HG02759 (cell line): ENCODE data around the gene AK2.
"Not testable (repeated sequence)": the region's sequence is repeated elsewhere in the genome, so short reads cannot be mapped to it uniquely, and the experiment has no call there.

Experiments used
- ATAC-seq: cut with Tn5 transposase; IDR thresholded peaks from one replicate; pipeline ENCODE4 v1.9.1; 2021; ENCODE audit warnings: mild to moderate bottlenecking, moderate library complexity; ENCODE audit not compliant: unreplicated experiment

AK2 gene

DNA sequence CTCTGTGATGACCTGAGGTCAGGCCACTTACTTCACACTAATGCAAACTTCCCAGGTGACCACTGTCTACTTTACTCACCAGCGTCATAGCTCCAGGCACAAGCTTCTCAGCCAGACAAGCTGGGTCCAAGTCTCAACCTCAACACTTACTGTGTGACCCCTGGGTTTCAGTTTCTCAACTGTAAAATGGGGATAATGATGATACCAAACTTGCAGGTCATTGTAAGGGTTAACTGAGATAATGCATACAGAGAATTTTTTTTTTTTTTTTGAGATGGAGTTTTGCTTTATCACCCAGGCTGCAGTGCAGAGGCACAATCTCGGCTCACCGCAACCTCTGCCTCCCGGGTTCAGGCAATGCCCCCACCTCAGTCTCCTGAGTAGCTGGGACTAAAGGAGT is 34.7 kb downstream of the AK2 start:
- no peak for ATAC-seq

- no peak for ATAC-seq
These were observed 35.4 kb downstream of the AK2 start for GRCh38 chr1:33001282-33001681.

DNA sequence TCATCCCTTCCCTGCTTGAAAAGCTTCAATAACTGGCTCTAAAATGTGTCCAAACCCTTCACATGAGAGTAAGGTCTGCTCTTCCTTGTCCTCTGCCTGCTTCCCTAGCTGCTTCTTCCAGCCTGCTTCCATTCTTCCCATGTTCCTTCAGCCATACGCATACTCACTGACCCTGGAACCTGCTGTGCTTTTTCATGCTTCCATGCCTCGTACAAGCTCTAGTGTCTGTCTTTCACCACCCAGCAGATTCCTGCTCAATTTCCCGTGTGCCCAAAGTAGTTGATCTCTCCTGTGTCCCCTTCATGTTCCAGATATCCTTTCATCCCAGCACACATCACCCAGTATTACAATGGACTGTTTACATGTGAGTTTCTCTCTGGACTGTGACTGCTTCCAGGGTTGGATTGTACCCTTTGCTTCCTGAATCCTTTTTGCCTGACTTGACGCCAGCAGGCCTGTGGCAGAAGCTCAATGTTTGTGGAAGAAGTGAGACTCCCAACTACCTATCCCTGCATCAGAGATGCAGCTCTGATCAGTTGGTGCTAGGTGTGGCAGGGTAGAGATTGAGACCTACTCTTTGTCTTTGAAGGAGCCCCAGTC is 36.2 kb downstream of the AK2 start:
- no peak for ATAC-seq

DNA sequence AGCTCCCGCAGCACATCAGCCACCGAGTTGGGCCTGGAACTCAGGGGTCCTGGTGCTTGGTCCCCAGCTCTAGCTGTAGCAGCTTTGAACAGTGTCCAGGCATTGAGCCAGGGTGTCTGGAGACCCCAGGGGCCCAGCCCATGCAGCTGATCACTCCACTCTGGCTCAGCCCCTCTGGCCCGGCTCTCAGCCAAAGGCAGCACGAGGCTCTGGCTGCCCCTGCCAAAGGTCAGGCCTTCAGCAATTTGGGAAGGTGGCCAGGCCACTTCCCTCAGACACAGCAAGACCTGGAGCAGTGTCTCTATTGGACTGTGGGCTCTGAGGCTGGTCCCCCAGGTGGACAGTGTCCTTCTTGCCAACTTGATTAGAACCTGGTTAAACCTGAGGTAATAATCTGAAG is 37.7 kb downstream of the AK2 start:
- no peak for ATAC-seq

GRCh38 chr1:32998064-32998463 is 38.6 kb downstream of the AK2 start:
- no peak for ATAC-seq

DNA sequence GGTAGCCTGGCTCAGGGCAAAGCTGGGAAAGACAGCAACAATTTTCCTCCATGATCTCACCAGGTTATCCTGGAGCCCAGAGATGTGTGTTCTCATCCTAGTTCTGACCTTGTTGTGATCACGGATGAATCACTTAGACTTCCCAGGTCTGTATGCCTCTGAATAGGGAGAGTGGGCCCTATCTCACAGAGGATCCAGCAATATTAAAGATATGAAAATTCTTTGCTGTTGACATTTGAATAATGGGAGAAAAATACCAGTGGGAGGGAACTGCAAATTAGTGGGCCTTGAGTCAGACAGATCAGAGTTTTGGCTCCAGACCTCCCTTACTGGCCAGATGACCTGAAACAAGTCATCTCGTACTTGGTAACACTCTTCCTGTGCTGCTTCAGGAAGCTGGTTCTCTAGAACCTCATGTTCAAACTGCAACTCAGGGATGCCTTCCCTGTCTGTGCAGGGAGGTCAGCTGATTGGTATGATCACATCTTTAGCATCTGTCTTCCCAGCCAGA is 39.2 kb downstream of the AK2 start:
- ATAC-seq = no peak

- ATAC-seq = not testable (repeated sequence)
These were observed 43.4 kb downstream of the AK2 start for GRCh38 chr1:32993324-32993636.

DNA sequence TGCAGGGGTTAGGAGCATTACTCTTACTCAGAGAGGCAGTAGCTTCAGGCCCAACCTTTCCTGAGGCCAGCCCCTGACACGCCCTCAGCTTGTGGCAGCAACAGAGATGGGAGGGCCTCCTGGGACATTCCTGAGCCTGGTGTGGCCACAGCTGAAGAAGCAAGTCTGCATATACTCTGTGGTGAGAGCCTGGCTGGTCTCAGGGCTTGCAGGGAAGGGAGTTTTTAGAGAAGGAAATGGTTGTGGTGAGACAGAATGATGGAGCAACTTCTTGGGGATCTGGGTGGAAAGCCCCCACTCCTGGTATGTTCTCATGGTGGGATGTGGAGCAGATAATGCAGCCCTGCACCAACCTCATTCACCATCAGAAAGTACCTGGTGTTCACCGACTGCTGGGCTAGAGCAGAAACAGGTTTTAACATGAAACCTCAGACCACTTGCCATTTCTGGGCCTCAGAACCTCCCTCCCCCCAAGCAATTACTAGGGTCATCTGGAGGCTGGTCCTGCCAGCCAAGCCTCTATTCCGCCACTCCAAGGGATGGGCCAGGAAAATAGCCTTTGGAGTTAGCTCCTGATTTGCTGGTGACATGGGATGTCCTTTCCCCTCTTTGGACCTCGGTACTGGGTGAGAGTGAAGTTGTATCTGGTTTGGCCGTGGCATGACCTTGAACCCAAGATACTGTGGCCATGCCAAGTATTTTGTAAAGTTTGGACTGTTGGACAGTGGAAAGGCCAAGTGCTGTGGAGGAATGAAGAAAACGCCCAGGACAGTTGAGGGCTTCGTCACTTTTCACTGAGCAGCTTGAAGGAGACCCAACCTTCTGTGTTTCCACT is 44.0 kb downstream of the AK2 start:
- peak; percentile 91 for ATAC-seq

GRCh38 chr1:32991819-32992488 is 44.7 kb downstream of the AK2 start:
- ATAC-seq = peak; percentile 22

DNA sequence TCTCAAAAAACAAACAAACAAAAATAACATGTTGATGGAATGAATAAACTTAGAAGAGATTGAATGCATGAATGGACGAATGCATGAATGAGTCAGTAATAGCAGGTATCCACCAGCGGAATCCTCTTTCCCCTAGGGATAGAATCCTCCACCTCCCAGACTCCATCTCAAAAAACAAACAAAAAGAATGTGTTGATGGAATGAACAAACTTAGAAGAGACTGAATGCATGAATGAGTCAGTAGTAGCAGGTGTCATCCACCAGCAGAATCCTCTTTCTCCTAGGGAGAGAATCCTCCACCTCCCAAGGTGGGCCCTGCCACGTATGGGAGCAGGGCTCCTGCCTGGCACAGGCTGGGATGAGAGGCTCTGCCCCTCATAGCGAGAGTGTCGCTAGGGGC is 45.3 kb downstream of the AK2 start:
- ATAC-seq = no peak

GRCh38 chr1:32990887-32991286 is 45.8 kb downstream of the AK2 start:
- no peak for ATAC-seq

DNA sequence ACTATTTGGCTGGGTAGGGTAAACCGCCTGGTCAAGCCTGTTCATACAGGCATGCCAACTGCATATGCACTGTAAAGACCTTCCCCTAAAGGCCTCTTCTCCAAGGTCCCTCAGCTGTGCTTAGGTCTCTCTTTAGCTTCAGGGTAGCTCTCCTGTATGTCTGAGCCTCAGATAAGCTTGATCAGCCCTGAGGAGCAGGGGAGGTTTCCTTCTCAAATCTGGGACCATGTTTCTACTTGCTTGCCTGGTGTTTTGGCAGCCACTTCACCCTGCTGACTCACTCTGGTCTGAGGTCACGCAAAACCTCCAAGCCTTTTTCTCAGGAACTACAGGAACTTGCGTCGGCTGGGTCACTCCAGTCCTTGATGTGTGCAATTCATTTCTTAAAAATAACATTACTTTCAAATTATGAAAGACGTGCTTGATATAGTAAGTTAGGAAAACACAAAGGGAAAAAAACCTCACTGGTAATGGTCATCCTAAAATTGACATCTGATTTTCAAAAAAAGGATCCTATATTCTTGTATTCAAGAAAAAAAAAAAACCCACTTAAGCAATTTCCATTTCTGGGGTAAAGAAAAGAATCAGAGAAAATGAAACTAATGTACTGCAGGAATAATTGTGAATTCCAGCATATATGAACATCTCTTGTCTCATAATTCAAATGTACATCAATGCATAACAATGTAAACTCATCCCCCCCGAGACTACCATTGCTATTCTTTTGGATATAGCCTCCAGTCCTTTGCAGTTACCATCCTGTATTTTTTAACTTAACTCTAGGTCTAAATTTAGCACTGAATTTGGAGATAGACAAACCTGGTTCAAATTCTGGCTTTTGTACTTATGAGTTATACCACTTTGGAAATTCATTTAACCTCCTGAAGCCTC is 47.3 kb downstream of the AK2 start:
- no peak for ATAC-seq

DNA sequence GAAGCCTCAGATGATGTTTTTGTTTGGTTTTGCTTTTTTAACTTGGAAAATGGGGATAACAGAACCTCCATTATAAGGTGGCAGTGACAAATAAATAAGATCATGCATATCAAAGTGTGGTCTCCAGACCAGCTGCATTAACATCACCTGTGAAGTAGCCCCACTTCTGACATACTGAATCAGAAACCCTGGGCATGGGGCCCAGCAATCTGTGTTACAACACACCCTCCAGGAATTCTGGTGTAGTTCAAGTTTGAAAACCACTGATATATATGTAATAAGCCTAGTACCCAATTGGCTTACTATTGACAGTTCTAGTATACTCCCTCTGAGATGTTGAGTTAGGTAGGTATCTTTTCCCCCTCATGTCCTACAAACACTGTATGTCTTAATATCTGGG is 48.0 kb downstream of the AK2 start:
- no peak for ATAC-seq

- ATAC-seq = no peak
These were observed 51.5 kb downstream of the AK2 start for GRCh38 chr1:32985226-32985625.

- no peak for ATAC-seq
These were observed 52.1 kb downstream of the AK2 start for GRCh38 chr1:32984455-32985171.

DNA sequence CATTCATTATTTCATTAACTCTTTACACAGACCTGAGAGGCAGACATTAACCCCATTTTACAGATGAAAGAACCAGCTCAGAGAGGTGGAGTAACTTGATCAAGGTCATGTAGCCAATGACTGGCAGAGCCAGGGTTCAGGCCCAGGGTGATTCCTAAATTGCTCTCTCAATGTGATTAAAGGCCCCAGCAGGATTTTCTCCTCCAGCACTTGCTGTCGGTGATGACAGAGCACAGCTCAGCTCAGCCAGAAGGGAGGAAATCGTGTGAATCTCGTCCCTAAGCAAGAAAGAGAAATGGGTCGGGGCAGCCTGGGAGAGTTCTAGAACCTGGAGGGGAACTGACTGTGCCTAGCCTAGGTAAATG is 52.6 kb downstream of the AK2 start:
- no peak for ATAC-seq

DNA sequence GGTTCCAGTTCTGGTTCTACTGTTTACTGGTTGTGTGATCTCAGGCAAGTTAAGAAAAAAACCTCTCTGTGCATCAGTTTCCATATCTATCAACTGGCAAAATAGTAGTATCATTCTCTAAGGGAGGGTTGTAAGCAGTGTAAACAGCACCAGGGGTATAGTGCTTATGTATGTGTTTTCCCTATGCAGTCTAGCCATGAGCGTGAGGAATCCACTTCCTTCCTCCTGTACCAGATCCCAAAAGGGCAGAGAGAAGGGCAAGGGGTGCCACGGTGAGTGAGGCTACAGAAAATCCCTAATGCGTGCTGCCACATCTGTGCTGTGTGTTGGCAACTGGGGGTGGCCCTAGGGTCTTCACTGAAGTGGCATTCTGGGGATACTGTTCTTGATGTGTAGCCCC is 53.7 kb downstream of the AK2 start:
- no peak for ATAC-seq

- ATAC-seq = peak; percentile 86
These were observed 55.4 kb downstream of the AK2 start for GRCh38 chr1:32981003-32981901.

GRCh38 chr1:32980080-32980479 is 56.6 kb downstream of the AK2 start:
- no peak for ATAC-seq
